Measurements from ENCODE around the gene IARS2.
A peak's percentile ranks its signal among the peaks of the same experiment; 100 is the strongest.

IARS2 gene

GRCh38 chr1:220113136-220113695 lies 19.3 kb downstream of the IARS2 start:
- no peaks in the 10 kb centered on the region for H3K27me3 ChIP-seq (replicated peaks in 2 of 5; ENCODE audit: control insufficient read depth in 4 of 5, insufficient read depth in 5 of 5, low read length in 4 of 5)
- ChIA-PET POLR2A (no interaction called here), CTCF (interaction anchor here (0.8 to 2.3 kb wide), 11 partner anchors 9 to 664 kb away, joined by 3 to 15 read pairs (median 3); partner anchors contain the start of genes BPNT1 and IARS2)
- H3K27ac ChIP-seq (ENCODE audit: insufficient read depth in 1 of 2, low read depth in 1 of 2, low read length in 2 of 2, poor library complexity in 1 of 2, severe bottlenecking in 2 of 2), result no peak overlapping the region
- peaks cover 13 to 49% (median 29%) of the 10 kb centered on the region in 4 experiments for H3K36me3 ChIP-seq (ENCODE audit: control insufficient read depth in 4 of 4, insufficient read depth in 4 of 4, low read length in 3 of 4)
- 89% methylated on average over 4 of the region's 5 CpGs for WGBS (ENCODE audit: insufficient coverage)
- H3K4me3 ChIP-seq (ENCODE audit: control insufficient read depth in 1 of 7, extremely low read depth in 1 of 7, insufficient read depth in 4 of 7, low read depth in 2 of 7, low read length in 6 of 7), result no peak overlapping the region
- H3K9me3 ChIP-seq (ENCODE audit: control extremely low read depth in 1 of 5, control insufficient read depth in 4 of 5, insufficient read depth in 2 of 5, low read depth in 1 of 5, low read length in 4 of 5), result no peaks in the 10 kb centered on the region
- DNase-seq, result peak; percentile 58 to 83 (median 77)
- H3K4me1 ChIP-seq (ENCODE audit: control extremely low read depth in 1 of 4, control insufficient read depth in 4 of 4, insufficient read depth in 4 of 4, low read length in 3 of 4), result no peaks in the 10 kb centered on the region

- no peak for DNase-seq
- CTCF ChIA-PET, result no interaction called here
- H3K27me3 ChIP-seq (replicated peaks in 2 of 5; ENCODE audit: control insufficient read depth in 4 of 5, insufficient read depth in 5 of 5, low read length in 4 of 5), result no peaks in the 10 kb centered on the region
- POLR2A ChIA-PET, result no interaction called here
- 100% methylated on average over 5 of the region's 6 CpGs for WGBS (ENCODE audit: insufficient coverage)
- no peaks in the 10 kb centered on the region for H3K9me3 ChIP-seq (ENCODE audit: control extremely low read depth in 1 of 5, control insufficient read depth in 4 of 5, insufficient read depth in 2 of 5, low read depth in 1 of 5, low read length in 4 of 5)
- H3K27ac ChIP-seq (ENCODE audit: insufficient read depth in 1 of 2, low read depth in 1 of 2, low read length in 2 of 2, poor library complexity in 1 of 2, severe bottlenecking in 2 of 2), result no peak overlapping the region
- H3K36me3 ChIP-seq (ENCODE audit: control insufficient read depth in 4 of 4, insufficient read depth in 4 of 4, low read length in 3 of 4), result peaks cover 5 to 34% (median 18%) of the 10 kb centered on the region in 4 experiments
- H3K4me3 ChIP-seq (ENCODE audit: control insufficient read depth in 1 of 7, extremely low read depth in 1 of 7, insufficient read depth in 4 of 7, low read depth in 2 of 7, low read length in 6 of 7), result no peak overlapping the region
- no peaks in the 10 kb centered on the region for H3K4me1 ChIP-seq (ENCODE audit: control extremely low read depth in 1 of 4, control insufficient read depth in 4 of 4, insufficient read depth in 4 of 4, low read length in 3 of 4)
Observed at GRCh38 chr1:220119043-220119512, 25.1 kb downstream of the IARS2 start.

GRCh38 chr1:220121791-220122530 lies 28.0 kb downstream of the IARS2 start:
- CTCF ChIA-PET, result interaction anchor here (3.6 kb wide), 1 partner anchor 9 kb away, joined by 15 read pairs; no protein-coding TSS in a partner anchor
- 98% methylated on average over 5 of the region's 8 CpGs for WGBS (ENCODE audit: insufficient coverage)
- POLR2A ChIA-PET, result no interaction called here

GRCh38 chr1:220123066-220123465 lies 29.1 kb downstream of the IARS2 start:
- peaks cover 5 to 28% (median 11%) of the 10 kb centered on the region in 4 experiments for H3K36me3 ChIP-seq (ENCODE audit: control insufficient read depth in 4 of 4, insufficient read depth in 4 of 4, low read length in 3 of 4)
- CTCF ChIA-PET, result interaction anchor here (0.6 to 3.6 kb wide), 5 partner anchors 10 to 124 kb away, joined by 3 to 15 read pairs (median 6); no protein-coding TSS in a partner anchor
- no peak for DNase-seq
- peak overlapping the region in 1 of 2 experiments; percentile 6 for H3K27ac ChIP-seq (ENCODE audit: insufficient read depth in 1 of 2, low read depth in 1 of 2, low read length in 2 of 2, poor library complexity in 1 of 2, severe bottlenecking in 2 of 2)
- POLR2A ChIA-PET, result no interaction called here
- no peaks in the 10 kb centered on the region for H3K27me3 ChIP-seq (replicated peaks in 2 of 5; ENCODE audit: control insufficient read depth in 4 of 5, insufficient read depth in 5 of 5, low read length in 4 of 5)
- H3K4me1 ChIP-seq (ENCODE audit: control extremely low read depth in 1 of 4, control insufficient read depth in 4 of 4, insufficient read depth in 4 of 4, low read length in 3 of 4), result peaks cover 0 to 5% (median 1%) of the 10 kb centered on the region in 4 experiments
- H3K4me3 ChIP-seq (ENCODE audit: control insufficient read depth in 1 of 7, extremely low read depth in 1 of 7, insufficient read depth in 4 of 7, low read depth in 2 of 7, low read length in 6 of 7), result no peak overlapping the region
- H3K9me3 ChIP-seq (ENCODE audit: control extremely low read depth in 1 of 5, control insufficient read depth in 4 of 5, insufficient read depth in 2 of 5, low read depth in 1 of 5, low read length in 4 of 5), result no peaks in the 10 kb centered on the region

More at GRCh38 chr1:220121791-220122530, 28.0 kb downstream of the IARS2 start:
- H3K4me1 ChIP-seq (ENCODE audit: control extremely low read depth in 1 of 4, control insufficient read depth in 4 of 4, insufficient read depth in 4 of 4, low read length in 3 of 4), result peaks cover 0 to 5% (median 1%) of the 10 kb centered on the region in 4 experiments
- H3K27ac ChIP-seq (ENCODE audit: insufficient read depth in 1 of 2, low read depth in 1 of 2, low read length in 2 of 2, poor library complexity in 1 of 2, severe bottlenecking in 2 of 2), result no peak overlapping the region
- H3K27me3 ChIP-seq (replicated peaks in 2 of 5; ENCODE audit: control insufficient read depth in 4 of 5, insufficient read depth in 5 of 5, low read length in 4 of 5), result no peaks in the 10 kb centered on the region
- no peak for DNase-seq
- H3K4me3 ChIP-seq (ENCODE audit: control insufficient read depth in 1 of 7, extremely low read depth in 1 of 7, insufficient read depth in 4 of 7, low read depth in 2 of 7, low read length in 6 of 7), result no peak overlapping the region
- H3K36me3 ChIP-seq (ENCODE audit: control insufficient read depth in 4 of 4, insufficient read depth in 4 of 4, low read length in 3 of 4), result peaks cover 9 to 25% (median 11%) of the 10 kb centered on the region in 4 experiments
- H3K9me3 ChIP-seq (ENCODE audit: control extremely low read depth in 1 of 5, control insufficient read depth in 4 of 5, insufficient read depth in 2 of 5, low read depth in 1 of 5, low read length in 4 of 5), result no peaks in the 10 kb centered on the region

GRCh38 chr1:220123889-220124288 lies 30.0 kb downstream of the IARS2 start:
- no peak overlapping the region for H3K27ac ChIP-seq (ENCODE audit: insufficient read depth in 1 of 2, low read depth in 1 of 2, low read length in 2 of 2, poor library complexity in 1 of 2, severe bottlenecking in 2 of 2)
- DNase-seq, result peak; percentile 22 to 46 (median 46)
- no peaks in the 10 kb centered on the region for H3K9me3 ChIP-seq (ENCODE audit: control extremely low read depth in 1 of 5, control insufficient read depth in 4 of 5, insufficient read depth in 2 of 5, low read depth in 1 of 5, low read length in 4 of 5)
- H3K4me1 ChIP-seq (ENCODE audit: control extremely low read depth in 1 of 4, control insufficient read depth in 4 of 4, insufficient read depth in 4 of 4, low read length in 3 of 4), result peaks cover 0 to 5% (median 1%) of the 10 kb centered on the region in 4 experiments
- CTCF ChIA-PET, result interaction anchor here (1.2 to 3.6 kb wide), 6 partner anchors 8 to 67 kb away, joined by 3 to 15 read pairs (median 8); no protein-coding TSS in a partner anchor
- H3K27me3 ChIP-seq (replicated peaks in 2 of 5; ENCODE audit: control insufficient read depth in 4 of 5, insufficient read depth in 5 of 5, low read length in 4 of 5), result no peaks in the 10 kb centered on the region
- no peak overlapping the region for H3K4me3 ChIP-seq (ENCODE audit: control insufficient read depth in 1 of 7, extremely low read depth in 1 of 7, insufficient read depth in 4 of 7, low read depth in 2 of 7, low read length in 6 of 7)
- POLR2A ChIA-PET, result interaction anchor here (1.1 kb wide), 1 partner anchor 13 kb away, joined by 3 read pairs; no protein-coding TSS in a partner anchor
- H3K36me3 ChIP-seq (ENCODE audit: control insufficient read depth in 4 of 4, insufficient read depth in 4 of 4, low read length in 3 of 4), result peaks cover 12 to 34% (median 15%) of the 10 kb centered on the region in 4 experiments

- POLR2A ChIA-PET, result interaction anchor here (1.1 kb wide), 1 partner anchor 13 kb away, joined by 3 read pairs; no protein-coding TSS in a partner anchor
- Histone ChIP-seq H3K36me3 (ENCODE audit: control insufficient read depth in 4 of 4, insufficient read depth in 4 of 4, low read length in 3 of 4) (peaks cover 14 to 39% (median 15%) of the 10 kb centered on the region in 4 experiments), H3K27ac (ENCODE audit: insufficient read depth in 1 of 2, low read depth in 1 of 2, low read length in 2 of 2, poor library complexity in 1 of 2, severe bottlenecking in 2 of 2) (no peak overlapping the region), H3K4me1 (ENCODE audit: control extremely low read depth in 1 of 4, control insufficient read depth in 4 of 4, insufficient read depth in 4 of 4, low read length in 3 of 4) (peaks cover 0 to 5% (median 1%) of the 10 kb centered on the region in 4 experiments), H3K27me3 (replicated peaks in 2 of 5; ENCODE audit: control insufficient read depth in 4 of 5, insufficient read depth in 5 of 5, low read length in 4 of 5) (no peaks in the 10 kb centered on the region), H3K9me3 (ENCODE audit: control extremely low read depth in 1 of 5, control insufficient read depth in 4 of 5, insufficient read depth in 2 of 5, low read depth in 1 of 5, low read length in 4 of 5) (no peaks in the 10 kb centered on the region), H3K4me3 (ENCODE audit: control insufficient read depth in 1 of 7, extremely low read depth in 1 of 7, insufficient read depth in 4 of 7, low read depth in 2 of 7, low read length in 6 of 7) (no peak overlapping the region)
- 30% methylated on average over 1 of the region's 1 CpG for WGBS (ENCODE audit: insufficient coverage)
- CTCF ChIA-PET, result interaction anchor here (1.2 to 3.6 kb wide), 6 partner anchors 9 to 66 kb away, joined by 3 to 15 read pairs (median 8); no protein-coding TSS in a partner anchor
- no peak for DNase-seq
Observed at GRCh38 chr1:220124542-220124941, 30.6 kb downstream of the IARS2 start.

Data from common myeloid progenitor, CD34-positive (primary cell).